GM12875 (cell line): Measurements from ENCODE around the gene PDZD2.

Experiments
- H3K4me3 ChIP-seq: one replicate; pipeline ENCODE4 v1.5.1; 2011; ENCODE audit warnings: low read depth, low read length, control low read depth
- TF ChIP-seq, protein P1 (sequence below): IDR thresholded peaks from 2 replicates; pipeline ENCODE4 v1.5.1; 2011; ENCODE audit warnings: low read depth, mild to moderate bottlenecking, control low read depth, inconsistent platforms, low read length, moderate library complexity, borderline replicate concordance; ENCODE audit not compliant: insufficient read depth

Gene PDZD2

DNA sequence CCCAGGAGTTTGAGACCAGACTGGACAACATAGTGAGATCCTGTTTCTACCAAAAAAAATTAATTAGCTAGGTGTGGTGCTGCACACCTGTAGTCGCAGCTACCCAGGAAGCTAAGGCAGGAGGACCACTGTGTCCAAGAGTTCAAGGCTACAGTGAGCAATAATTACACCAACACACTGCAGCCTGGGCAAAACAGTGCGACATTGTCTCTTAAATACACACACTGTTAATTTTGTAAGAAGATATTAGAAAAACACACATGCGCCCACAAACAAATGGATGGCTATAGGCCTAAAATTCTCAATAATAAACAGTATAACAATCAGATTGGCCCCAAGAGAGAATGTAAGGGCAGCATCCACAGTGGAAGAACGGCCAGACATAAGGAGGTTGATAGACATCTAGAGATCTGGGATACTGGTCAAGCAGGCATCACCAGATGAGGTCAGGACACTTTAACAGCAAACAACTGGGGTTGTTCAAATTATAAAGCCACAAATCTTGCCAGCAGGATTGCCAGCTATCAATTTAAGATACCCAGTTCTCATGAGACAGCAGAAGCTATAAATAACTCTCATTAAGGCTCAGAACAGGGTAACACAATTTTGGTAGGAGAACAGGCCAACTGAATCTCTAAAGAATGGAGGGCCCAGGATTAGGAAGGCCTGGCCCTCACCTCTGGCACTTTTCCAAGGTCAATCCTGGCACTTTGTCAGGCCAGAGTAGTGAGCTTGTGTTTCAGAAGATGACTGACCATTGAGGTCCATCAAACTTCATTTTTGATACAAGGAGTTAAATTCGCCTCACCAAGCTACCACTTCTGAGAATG lies 505.7 kb downstream of the PDZD2 start:
- no peak overlapping the region for H3K4me3 ChIP-seq
- TF ChIP-seq, protein P1, sequence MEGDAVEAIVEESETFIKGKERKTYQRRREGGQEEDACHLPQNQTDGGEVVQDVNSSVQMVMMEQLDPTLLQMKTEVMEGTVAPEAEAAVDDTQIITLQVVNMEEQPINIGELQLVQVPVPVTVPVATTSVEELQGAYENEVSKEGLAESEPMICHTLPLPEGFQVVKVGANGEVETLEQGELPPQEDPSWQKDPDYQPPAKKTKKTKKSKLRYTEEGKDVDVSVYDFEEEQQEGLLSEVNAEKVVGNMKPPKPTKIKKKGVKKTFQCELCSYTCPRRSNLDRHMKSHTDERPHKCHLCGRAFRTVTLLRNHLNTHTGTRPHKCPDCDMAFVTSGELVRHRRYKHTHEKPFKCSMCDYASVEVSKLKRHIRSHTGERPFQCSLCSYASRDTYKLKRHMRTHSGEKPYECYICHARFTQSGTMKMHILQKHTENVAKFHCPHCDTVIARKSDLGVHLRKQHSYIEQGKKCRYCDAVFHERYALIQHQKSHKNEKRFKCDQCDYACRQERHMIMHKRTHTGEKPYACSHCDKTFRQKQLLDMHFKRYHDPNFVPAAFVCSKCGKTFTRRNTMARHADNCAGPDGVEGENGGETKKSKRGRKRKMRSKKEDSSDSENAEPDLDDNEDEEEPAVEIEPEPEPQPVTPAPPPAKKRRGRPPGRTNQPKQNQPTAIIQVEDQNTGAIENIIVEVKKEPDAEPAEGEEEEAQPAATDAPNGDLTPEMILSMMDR, result no peak

DNA sequence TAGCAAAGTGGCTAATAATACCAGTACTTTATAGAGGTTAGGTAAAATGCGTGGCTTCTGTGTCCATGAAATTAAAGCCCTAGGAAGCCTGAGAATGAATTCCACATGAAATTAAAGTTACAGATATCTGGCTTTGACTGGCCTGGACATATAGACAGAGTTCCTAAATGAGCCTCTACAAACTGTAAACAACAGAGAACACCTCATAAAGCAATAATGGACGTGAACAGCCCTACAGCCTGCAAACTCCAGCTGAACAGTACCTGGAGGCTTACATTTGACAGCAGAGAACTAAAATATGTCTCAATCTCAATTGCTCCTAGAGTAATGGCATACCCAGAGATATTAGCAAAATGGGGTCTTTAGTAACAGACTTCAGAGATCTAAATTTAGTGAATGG lies 506.4 kb downstream of the PDZD2 start:
- no peak overlapping the region for H3K4me3 ChIP-seq
- TF ChIP-seq, protein P1, result no peak

DNA sequence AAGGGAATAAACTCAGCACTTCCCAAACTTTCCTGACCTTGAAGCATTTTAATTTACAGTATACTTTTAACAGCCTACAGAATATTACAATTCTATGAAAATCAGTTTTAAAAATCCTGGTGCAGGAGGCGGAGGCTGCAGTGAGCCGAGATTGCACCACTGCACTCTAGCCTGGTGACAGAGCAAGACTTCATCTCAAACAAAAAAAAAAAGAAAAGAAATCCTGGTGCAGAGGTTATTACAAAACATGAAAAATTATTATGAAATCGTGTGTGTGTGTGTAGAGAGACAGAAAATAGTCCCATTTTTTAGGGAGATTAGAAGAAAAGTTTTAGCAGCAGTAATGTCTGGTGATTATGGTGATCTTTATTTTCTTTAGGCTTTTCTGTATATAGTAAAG lies 508.3 kb downstream of the PDZD2 start:
- TF ChIP-seq, protein P1, result no peak
- no peak overlapping the region for H3K4me3 ChIP-seq

DNA sequence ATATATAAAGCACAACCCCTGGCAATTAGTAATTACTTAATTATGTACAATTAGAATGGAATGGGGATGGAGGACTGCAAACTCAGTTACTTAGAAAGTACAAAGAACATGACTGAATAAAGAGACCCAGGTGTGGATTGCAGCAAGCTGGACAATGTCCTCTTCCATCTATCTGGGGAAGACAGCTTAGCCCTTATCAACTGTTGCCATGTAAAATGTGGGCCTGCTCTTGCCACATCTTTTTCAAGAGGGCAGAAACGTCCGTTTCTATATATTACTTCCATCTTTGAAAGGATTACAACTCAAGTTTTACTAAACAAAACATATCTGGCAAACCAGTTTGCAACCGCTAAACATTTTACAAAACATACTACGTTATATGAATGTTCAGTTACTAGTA lies 509.0 kb downstream of the PDZD2 start:
- H3K4me3 ChIP-seq, result no peak overlapping the region
- TF ChIP-seq, protein P1, result no peak

DNA sequence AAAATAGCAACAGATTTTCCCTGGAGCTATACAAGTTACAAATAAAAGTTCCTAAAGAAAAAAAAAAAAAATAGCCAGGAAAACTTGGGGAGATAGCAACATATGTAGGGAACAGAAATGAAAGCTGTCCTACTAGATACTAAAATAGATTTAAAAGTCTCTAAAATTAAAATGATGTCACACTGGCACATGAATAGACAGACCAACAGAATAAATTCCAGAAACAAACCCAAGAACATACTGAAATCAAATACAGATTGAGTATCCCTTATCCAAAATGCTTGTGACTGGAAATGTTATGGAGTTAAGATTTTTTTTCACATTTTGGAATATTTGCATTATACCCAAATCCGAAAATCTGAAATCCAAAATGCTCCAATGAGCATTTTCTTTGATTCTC lies 511.4 kb downstream of the PDZD2 start:
- TF ChIP-seq, protein P1, result no peak

DNA sequence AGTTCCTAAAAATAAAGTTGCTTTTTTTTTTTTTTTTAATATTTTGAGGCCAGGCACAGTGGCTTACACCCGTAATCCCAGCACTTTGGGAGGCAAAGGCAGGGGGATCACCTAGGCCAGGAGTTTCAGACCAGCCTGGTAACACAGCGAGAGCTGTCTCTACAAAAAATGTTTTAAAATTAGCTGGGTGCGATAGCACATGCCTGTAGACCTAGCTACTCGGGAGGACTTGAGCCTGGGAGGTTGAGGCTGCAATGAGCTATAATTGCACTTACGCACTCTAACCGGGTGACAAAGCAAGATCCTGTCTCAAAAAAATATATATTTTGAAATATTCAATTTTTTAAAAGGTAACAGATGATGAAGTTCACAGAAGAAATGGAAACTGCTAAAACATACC lies 512.3 kb downstream of the PDZD2 start:
- TF ChIP-seq, protein P1, result no peak
- no peak overlapping the region for H3K4me3 ChIP-seq

More for the DNA sequence above, 511.4 kb downstream of the PDZD2 start:
- H3K4me3 ChIP-seq, result no peak overlapping the region

DNA sequence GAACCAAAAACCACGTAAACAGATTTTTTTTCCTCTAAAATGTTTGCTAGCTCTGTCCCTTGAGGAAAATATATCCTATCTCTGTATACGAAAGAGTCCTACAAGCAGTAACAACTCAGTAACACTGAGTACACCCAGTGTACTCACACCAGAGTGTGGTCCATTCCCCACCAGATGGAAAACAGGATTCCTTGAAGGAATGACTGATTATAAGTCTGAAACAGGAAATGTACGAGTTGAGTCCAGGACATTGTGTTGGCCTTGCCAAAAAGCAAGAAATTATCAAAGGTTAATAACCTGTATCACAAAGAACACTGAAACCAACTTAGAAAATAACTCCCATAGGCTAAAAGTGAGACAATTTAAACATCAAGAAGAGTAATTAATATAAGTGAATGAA lies 514.8 kb downstream of the PDZD2 start:
- TF ChIP-seq, protein P1, result no peak
- no peak overlapping the region for H3K4me3 ChIP-seq
